Myometrial cell (primary cell): ENCODE measurements around the gene ACLY. TPM values are rescaled to one million over a fixed set of nuclear protein-coding genes. Genes with fewer than 3 reads are reported as not detected.

Source experiments
- total RNA-seq: library from RNA; depleted of rRNA; stranded (reverse); fragments of >200 nt; gene quantifications from 2 replicates; pipeline ENCODE4 v1.2.3, GENCODE V29; 2015

Gene ACLY
- total RNA-seq: 616 and 636 TPM in 2 replicates

GRCh38 chr17:41918314-41919164 lies at the start of gene ACLY:
ACLY (minus strand) TSS chr17:41918951; CDS start chr17:41913873, 5,078 bp downstream.

DNA sequence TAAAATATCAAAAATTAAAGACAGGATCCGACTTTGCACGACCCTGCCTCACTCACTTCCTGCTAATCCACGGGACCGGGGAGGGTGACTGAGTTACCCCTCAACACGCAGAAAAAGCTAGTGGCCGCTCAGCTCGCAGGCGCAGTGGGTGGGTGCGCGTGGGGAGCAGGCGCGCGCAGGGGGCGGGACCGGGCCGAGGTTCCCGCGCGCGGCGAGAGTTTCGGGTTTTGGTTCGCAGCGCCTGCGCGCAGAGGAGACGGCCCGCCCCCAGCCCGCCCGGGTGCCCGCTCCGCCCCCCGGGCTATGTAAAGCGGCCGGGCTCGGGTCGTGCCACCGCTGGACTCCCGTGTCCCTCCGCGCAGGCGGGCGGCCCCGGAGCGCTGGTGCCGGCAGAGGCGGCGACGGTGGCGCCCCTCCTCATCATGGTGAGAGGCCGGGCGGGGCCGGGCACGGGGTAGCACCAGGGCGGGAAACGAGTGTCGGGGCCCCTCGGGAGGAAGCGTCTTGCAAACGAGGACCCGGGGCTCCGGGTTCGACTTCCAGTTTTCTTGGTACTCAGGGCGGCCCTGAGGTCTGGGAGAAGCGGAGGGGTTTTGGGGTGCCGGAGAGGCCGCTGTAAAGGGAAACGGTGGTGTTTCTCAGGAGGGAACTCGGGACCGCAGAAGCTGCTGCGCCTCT lies 47.9 kb upstream of the ACLY start, which contains the start of gene CNP:
CNP (plus strand) TSS at position 333 of the 678 bp plus-strand sequence; CDS start at position 423, 90 bp downstream.

GRCh38 chr17:41930009-41930832 lies 11.5 kb upstream of the ACLY start, which contains the start of gene ODAD4:
ODAD4 (plus strand) TSS chr17:41930617; CDS start chr17:41930724, 107 bp downstream.

GRCh38 chr17:41864836-41865595 lies 53.7 kb downstream of the ACLY start, which contains the start of gene KLHL11:
KLHL11 (minus strand) TSS chr17:41865423; CDS start chr17:41865370, 53 bp downstream.

GRCh38 chr17:41837761-41838538 lies 80.8 kb downstream of the ACLY start, which contains the start of gene KLHL10:
KLHL10 (plus strand) TSS chr17:41837825; CDS start chr17:41837933, 108 bp downstream.

GRCh38 chr17:41835800-41836549 lies 82.8 kb downstream of the ACLY start, which contains the start of gene NT5C3B:
NT5C3B (minus strand) TSS chr17:41836232; CDS start chr17:41836193, 39 bp downstream.

Other genes with a start within 250 kb of the ACLY start
- 61.0 and 63.1 TPM in 2 replicates for gene EIF1, start 230.1 kb downstream of the ACLY start, total RNA-seq
- not detected in 2 replicates for gene GAST, start 206.6 kb downstream of the ACLY start, total RNA-seq
- gene HAP1, start 184.3 kb downstream of the ACLY start, total RNA-seq: not detected in 2 replicates
- gene JUP, start 132.2 kb downstream of the ACLY start, total RNA-seq: 19.0 and 26.9 TPM in 2 replicates
- gene P3H4, start 107.0 kb downstream of the ACLY start, total RNA-seq: 59.5 and 95.4 TPM in 2 replicates
- gene FKBP10, start 105.9 kb downstream of the ACLY start, total RNA-seq: 319 and 330 TPM in 2 replicates
- gene NT5C3B, start 82.7 kb downstream of the ACLY start, total RNA-seq: 45.3 and 47.9 TPM in 2 replicates
- gene KLHL10, start 81.1 kb downstream of the ACLY start, total RNA-seq: under 0.01 TPM in 1 of 2 replicates, not detected in the other
- 11.5 and 13.5 TPM in 2 replicates for gene KLHL11, start 53.5 kb downstream of the ACLY start, total RNA-seq
- 0.71 and 1.7 TPM in 2 replicates for gene ODAD4, start 11.7 kb upstream of the ACLY start, total RNA-seq
- gene CNP, start 47.8 kb upstream of the ACLY start, total RNA-seq: 79.4 and 83.3 TPM in 2 replicates
- 64.6 and 67.3 TPM in 2 replicates for gene DNAJC7, start 98.5 kb upstream of the ACLY start, total RNA-seq
- gene NKIRAS2, start 101.1 kb upstream of the ACLY start, total RNA-seq: 42.9 and 52.8 TPM in 2 replicates
- gene C17orf113, start 131.7 kb upstream of the ACLY start, total RNA-seq: under 0.01 TPM in 2 replicates
- not detected in 2 replicates for gene ZNF385C, start 179.5 kb upstream of the ACLY start, total RNA-seq
- gene DHX58, start 193.8 kb upstream of the ACLY start, total RNA-seq: 9.8 and 9.9 TPM in 2 replicates
- 11.3 and 19.9 TPM in 2 replicates for gene KAT2A, start 202.4 kb upstream of the ACLY start, total RNA-seq
- not detected in 2 replicates for gene HSPB9, start 203.9 kb upstream of the ACLY start, total RNA-seq
- gene RAB5C, start 236.0 kb upstream of the ACLY start, total RNA-seq: 109 and 135 TPM in 2 replicates